GM04504 (cell line): ENCODE results near the gene CLUH.
"Not testable (repeated sequence)": the region's sequence is repeated elsewhere in the genome, so short reads cannot be mapped to it uniquely, and the experiment has no call there.

Source experiments
- DNase-seq: peaks from one replicate; pipeline ENCODE4 v3.0.0-alpha.2; 2012; ENCODE audit warnings: low read depth

The CLUH gene

GRCh38 chr17:2701996-2702741 is 9.4 kb downstream of the CLUH start:
- DNase-seq, result no peak

- DNase-seq, result no peak
These were observed 10.2 kb downstream of the CLUH start for GRCh38 chr17:2701161-2701995.

GRCh38 chr17:2700491-2701141 is 10.9 kb downstream of the CLUH start:
- no peak for DNase-seq

GRCh38 chr17:2700030-2700490 is 11.5 kb downstream of the CLUH start:
- DNase-seq, result no peak

- not testable (repeated sequence) for DNase-seq
These were observed 12.3 kb downstream of the CLUH start for GRCh38 chr17:2699216-2699805.

- no peak for DNase-seq
These were observed 13.9 kb downstream of the CLUH start for GRCh38 chr17:2697611-2698162.

GRCh38 chr17:2695961-2696760 is 15.4 kb downstream of the CLUH start:
- DNase-seq, result no peak

- no peak for DNase-seq
These were observed 16.2 kb downstream of the CLUH start for GRCh38 chr17:2695243-2695960.

GRCh38 chr17:2694381-2695242 is 17.0 kb downstream of the CLUH start:
- DNase-seq, result no peak

- DNase-seq, result no peak
These were observed 17.8 kb downstream of the CLUH start for GRCh38 chr17:2693561-2694380.

- DNase-seq, result no peak
These were observed 18.8 kb downstream of the CLUH start for GRCh38 chr17:2692781-2693135.

GRCh38 chr17:2691965-2692780 is 19.4 kb downstream of the CLUH start:
- DNase-seq, result no peak

- no peak for DNase-seq
These were observed 20.3 kb downstream of the CLUH start for GRCh38 chr17:2691069-2691871.

GRCh38 chr17:2690165-2691068 is 21.1 kb downstream of the CLUH start:
- no peak for DNase-seq

- no peak for DNase-seq
These were observed 22.0 kb downstream of the CLUH start for GRCh38 chr17:2689411-2690164.
